HL-60 (cell line): Measurements from ENCODE around the gene ZNF436.

Experiments
- DNase-seq, 2 experiments: peaks; one replicate each; pipeline ENCODE4 v3.0.0-alpha.2; 2010 to 2020; ENCODE audit warnings: low read depth in 1 of 2, low spot score in 1 of 2
- H3K27ac ChIP-seq: fragments of 250-450 bp; sonication (Bioruptor Pico); replicated peaks from 2 replicates; pipeline ENCODE4 v1.5.1; 2020; ENCODE audit warnings: mild to moderate bottlenecking, moderate library complexity
- H3K27me3 ChIP-seq: fragments of 250-450 bp; sonication (Bioruptor Pico); 2 replicates; pipeline ENCODE4 v1.5.1; 2021; ENCODE audit warnings: mild to moderate bottlenecking, moderate library complexity; ENCODE audit not compliant: insufficient read depth, poor library complexity, severe bottlenecking
- H3K4me3 ChIP-seq: replicated peaks from 2 replicates; pipeline ENCODE4 v1.5.1; 2011; ENCODE audit warnings: mild to moderate bottlenecking, control low read depth, low read length; ENCODE audit not compliant: insufficient read depth
- CTCF ChIP-seq: IDR thresholded peaks from one replicate; pipeline ENCODE4 v1.5.1; 2011; ENCODE audit warnings: low read length, control low read depth, inconsistent platforms; ENCODE audit not compliant: insufficient read depth
- GABPA ChIP-seq: IDR thresholded peaks from 2 replicates; pipeline ENCODE4 v1.6.1; 2012; ENCODE audit warnings: low read depth
- POLR2AphosphoS5 ChIP-seq: IDR thresholded peaks from 2 replicates; pipeline ENCODE4 v1.6.1; 2012; ENCODE audit warnings: low read depth
- REST ChIP-seq: IDR thresholded peaks from 2 replicates; pipeline ENCODE4 v1.6.1; 2012; ENCODE audit warnings: low read depth; ENCODE audit not compliant: insufficient replicate concordance
- SPI1 ChIP-seq: IDR thresholded peaks from 2 replicates; pipeline ENCODE4 v1.6.1; 2012; ENCODE audit warnings: low read depth, mild to moderate bottlenecking, borderline replicate concordance

The ZNF436 gene

DNA sequence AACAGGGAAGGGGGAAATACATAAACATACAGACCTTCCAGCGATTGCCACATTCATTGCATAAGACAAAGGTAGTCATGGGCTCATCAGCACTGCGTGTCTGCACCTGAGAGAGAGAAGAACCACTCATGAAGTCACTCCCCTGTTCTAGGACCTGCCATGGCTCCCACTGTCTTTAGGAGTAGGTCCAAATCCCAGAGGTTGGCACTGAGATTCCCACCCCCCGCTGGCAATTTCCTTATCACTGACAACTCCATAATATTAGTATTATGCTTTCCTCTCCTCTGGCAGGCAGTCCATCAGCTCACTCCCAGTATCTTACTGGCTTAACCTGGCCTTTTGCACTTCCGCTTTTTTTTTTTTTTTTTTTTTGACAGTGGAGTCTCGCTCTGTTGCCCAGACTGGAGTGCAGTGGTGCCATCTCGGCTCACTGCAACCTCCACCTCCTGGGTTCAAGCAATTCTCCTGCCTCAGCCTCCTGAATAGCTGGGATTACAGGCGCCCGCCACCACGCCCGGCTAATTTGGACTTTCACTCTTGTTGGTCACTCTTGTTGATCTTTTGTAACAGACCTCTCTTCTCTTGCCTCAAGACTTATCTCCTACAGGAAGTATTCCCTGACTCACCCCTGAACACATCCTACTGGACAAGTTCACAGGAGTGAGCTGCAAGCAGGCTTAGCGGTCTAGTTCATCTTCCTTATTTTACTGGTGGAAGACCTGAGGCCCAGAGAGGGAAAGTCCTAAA lies 14.8 kb upstream of the ZNF436 start:
- no peaks in the 10 kb centered on the region for H3K27me3 ChIP-seq
- DNase-seq = no peak
- H3K27ac ChIP-seq = no peak overlapping the region
- no peak overlapping the region for H3K4me3 ChIP-seq
- TF ChIP-seq CTCF (no peak), SPI1 (peak; percentile 85), GABPA (no peak), POLR2AphosphoS5 (no peak), REST (no peak)

DNA sequence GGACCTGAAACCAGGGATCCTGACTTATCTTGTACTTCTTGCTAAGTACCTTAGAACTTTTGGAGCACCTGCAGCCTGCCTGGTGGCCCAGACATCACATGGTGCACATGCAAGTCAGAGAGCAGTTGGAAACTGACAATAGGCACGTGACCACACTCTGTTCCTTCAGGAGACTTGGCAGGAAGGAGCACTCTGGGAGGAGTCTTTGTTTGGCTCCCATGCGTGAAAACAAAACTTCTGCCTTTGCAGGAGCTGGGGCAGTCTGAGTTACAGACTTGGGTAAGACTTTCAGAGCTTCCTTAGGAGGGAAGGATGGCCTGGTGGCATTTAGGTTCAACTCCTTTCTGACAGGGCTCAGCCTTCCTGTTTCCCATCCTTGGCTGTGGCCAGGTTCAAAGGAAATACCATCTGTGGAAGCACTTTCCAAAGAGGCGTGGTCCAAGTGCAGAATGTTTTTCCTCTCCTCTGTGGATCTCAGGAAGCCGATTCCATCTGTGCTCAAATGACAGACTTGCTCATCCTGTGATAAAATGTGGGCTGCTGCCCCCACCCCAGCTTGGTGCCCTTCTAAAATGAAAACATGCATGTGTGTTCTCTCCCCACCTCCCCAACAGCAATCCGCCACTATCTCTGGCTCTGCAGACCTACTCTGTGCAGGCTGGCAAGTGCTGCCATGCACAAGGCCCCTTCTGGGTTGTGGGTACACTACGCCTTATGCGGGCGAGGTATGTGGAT lies 14.1 kb upstream of the ZNF436 start:
- Histone ChIP-seq H3K27me3 (no peaks in the 10 kb centered on the region), H3K27ac (no peak overlapping the region), H3K4me3 (no peak overlapping the region)
- no peak for TF ChIP-seq CTCF
- TF ChIP-seq GABPA = no peak
- TF ChIP-seq POLR2AphosphoS5 = no peak
- TF ChIP-seq SPI1 = no peak
- no peak for TF ChIP-seq REST
- DNase-seq = no peak

GRCh38 chr1:23381233-23381885 lies 11.7 kb upstream of the ZNF436 start:
- no peak for DNase-seq
- no peaks in the 10 kb centered on the region for H3K27me3 ChIP-seq
- no peak overlapping the region for H3K27ac ChIP-seq
- TF ChIP-seq GABPA (no peak), REST (no peak), CTCF (no peak), SPI1 (peak; percentile 95), POLR2AphosphoS5 (no peak)
- H3K4me3 ChIP-seq = no peak overlapping the region
